HG03520 (cell line): ENCODE data around the gene CRB2.
"Not testable (repeated sequence)": the region's sequence is repeated elsewhere in the genome, so short reads cannot be mapped to it uniquely, and the experiment has no call there.

Experiments
- ATAC-seq: cut with Tn5 transposase; IDR thresholded peaks from one replicate; pipeline ENCODE4 v1.9.1; 2021; ENCODE audit warnings: mild to moderate bottlenecking, moderate library complexity; ENCODE audit not compliant: unreplicated experiment

CRB2 gene

GRCh38 chr9:123398938-123399337, 42.9 kb downstream of the CRB2 start:
- not testable (repeated sequence) for ATAC-seq

GRCh38 chr9:123399803-123400378, 43.9 kb downstream of the CRB2 start:
- ATAC-seq, result no peak

- ATAC-seq, result no peak
Observed at GRCh38 chr9:123400926-123401503, 45.0 kb downstream of the CRB2 start.

- no peak for ATAC-seq
Observed at GRCh38 chr9:123401879-123402513, 46.0 kb downstream of the CRB2 start.

- no peak for ATAC-seq
Observed at GRCh38 chr9:123402981-123403509, 47.0 kb downstream of the CRB2 start.

GRCh38 chr9:123406016-123406415, 50.0 kb downstream of the CRB2 start:
- no peak for ATAC-seq

GRCh38 chr9:123406691-123407216, 50.8 kb downstream of the CRB2 start:
- ATAC-seq, result no peak

GRCh38 chr9:123407217-123407851, 51.3 kb downstream of the CRB2 start:
- no peak for ATAC-seq

- no peak for ATAC-seq
Observed at GRCh38 chr9:123408313-123409262, 52.6 kb downstream of the CRB2 start.

- ATAC-seq, result no peak
Observed at GRCh38 chr9:123410281-123410910, 54.4 kb downstream of the CRB2 start.

- no peak for ATAC-seq
Observed at GRCh38 chr9:123411191-123411590, 55.2 kb downstream of the CRB2 start.

GRCh38 chr9:123411636-123412035, 55.6 kb downstream of the CRB2 start:
- ATAC-seq, result no peak

GRCh38 chr9:123412171-123412820, 56.3 kb downstream of the CRB2 start:
- no peak for ATAC-seq

GRCh38 chr9:123414204-123414603, 58.2 kb downstream of the CRB2 start:
- no peak for ATAC-seq

- no peak for ATAC-seq
Observed at GRCh38 chr9:123414936-123415930, 59.2 kb downstream of the CRB2 start.

GRCh38 chr9:123416176-123416575, 60.2 kb downstream of the CRB2 start:
- ATAC-seq, result no peak

- ATAC-seq, result no peak
Observed at GRCh38 chr9:123417289-123418051, 61.5 kb downstream of the CRB2 start.

GRCh38 chr9:123418052-123418430, 62.0 kb downstream of the CRB2 start:
- ATAC-seq, result no peak
